Hepatocyte (in vitro differentiated cells): ENCODE measurements around the gene EIF4G3.

ENCODE experiments used
- EZH2 ChIP-seq: fragments of 200-600 bp; sonication (generic); IDR thresholded peaks from 2 replicates; pipeline ENCODE4 v1.6.1; 2016; ENCODE audit warnings: antibody characterized with exemption, mild to moderate bottlenecking, borderline replicate concordance
- EZH2phosphoT487 ChIP-seq: fragments of 200-600 bp; sonication (generic); IDR thresholded peaks from one replicate; pipeline ENCODE4 v1.6.1; 2018; ENCODE audit warnings: antibody characterized with exemption, mild to moderate bottlenecking, low read depth, moderate library complexity; ENCODE audit not compliant: unreplicated experiment, severe bottlenecking
- TF ChIP-seq, protein P1 (sequence below): fragments of 200-600 bp; sonication (generic); IDR thresholded peaks from 2 replicates; pipeline ENCODE4 v1.5.1; 2016; ENCODE audit warnings: antibody characterized with exemption, mild to moderate bottlenecking; ENCODE audit not compliant: poor library complexity

DNA sequence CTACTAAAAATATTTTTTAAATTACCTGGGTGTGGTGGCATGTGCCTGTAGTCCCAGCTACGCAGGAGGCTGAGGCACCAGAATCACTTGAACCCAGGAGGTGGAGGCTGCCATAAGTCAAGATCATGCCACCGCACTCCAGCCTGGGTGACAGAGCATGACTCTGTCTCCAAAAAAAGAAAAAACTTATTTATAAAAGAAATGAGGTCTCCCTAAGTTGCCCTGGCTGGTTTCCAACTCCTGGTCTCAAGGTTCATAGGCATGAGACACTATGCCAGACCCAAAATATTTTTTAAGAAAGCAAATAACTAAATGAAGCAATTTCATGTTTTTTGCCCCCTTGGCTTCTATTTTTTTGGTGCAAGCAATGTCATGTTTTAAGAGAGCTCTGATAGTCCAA lies 32.9 kb downstream of the EIF4G3 start:
- TF ChIP-seq, protein P1, sequence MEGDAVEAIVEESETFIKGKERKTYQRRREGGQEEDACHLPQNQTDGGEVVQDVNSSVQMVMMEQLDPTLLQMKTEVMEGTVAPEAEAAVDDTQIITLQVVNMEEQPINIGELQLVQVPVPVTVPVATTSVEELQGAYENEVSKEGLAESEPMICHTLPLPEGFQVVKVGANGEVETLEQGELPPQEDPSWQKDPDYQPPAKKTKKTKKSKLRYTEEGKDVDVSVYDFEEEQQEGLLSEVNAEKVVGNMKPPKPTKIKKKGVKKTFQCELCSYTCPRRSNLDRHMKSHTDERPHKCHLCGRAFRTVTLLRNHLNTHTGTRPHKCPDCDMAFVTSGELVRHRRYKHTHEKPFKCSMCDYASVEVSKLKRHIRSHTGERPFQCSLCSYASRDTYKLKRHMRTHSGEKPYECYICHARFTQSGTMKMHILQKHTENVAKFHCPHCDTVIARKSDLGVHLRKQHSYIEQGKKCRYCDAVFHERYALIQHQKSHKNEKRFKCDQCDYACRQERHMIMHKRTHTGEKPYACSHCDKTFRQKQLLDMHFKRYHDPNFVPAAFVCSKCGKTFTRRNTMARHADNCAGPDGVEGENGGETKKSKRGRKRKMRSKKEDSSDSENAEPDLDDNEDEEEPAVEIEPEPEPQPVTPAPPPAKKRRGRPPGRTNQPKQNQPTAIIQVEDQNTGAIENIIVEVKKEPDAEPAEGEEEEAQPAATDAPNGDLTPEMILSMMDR = no peak
- TF ChIP-seq EZH2phosphoT487 (no peak), EZH2 (no peak)
